AG10803 (cell line): ENCODE measurements around the gene EVPL.
A peak's percentile ranks its signal among the peaks of the same experiment; 100 is the strongest.

Experiments
- DNase-seq: peaks from one replicate; pipeline ENCODE4 v3.0.0; 2010; ENCODE audit warnings: low read depth
- H3K4me3 ChIP-seq: 2 replicates; pipeline ENCODE4 v1.5.1; 2011; ENCODE audit warnings: mild to moderate bottlenecking, low read length, control low read depth
- TF ChIP-seq, protein P1 (sequence below): conservative IDR thresholded peaks from 2 replicates; pipeline ENCODE4 v1.5.1; 2011; ENCODE audit warnings: mild to moderate bottlenecking, low read length, control low read depth, inconsistent platforms

Gene EVPL

DNA sequence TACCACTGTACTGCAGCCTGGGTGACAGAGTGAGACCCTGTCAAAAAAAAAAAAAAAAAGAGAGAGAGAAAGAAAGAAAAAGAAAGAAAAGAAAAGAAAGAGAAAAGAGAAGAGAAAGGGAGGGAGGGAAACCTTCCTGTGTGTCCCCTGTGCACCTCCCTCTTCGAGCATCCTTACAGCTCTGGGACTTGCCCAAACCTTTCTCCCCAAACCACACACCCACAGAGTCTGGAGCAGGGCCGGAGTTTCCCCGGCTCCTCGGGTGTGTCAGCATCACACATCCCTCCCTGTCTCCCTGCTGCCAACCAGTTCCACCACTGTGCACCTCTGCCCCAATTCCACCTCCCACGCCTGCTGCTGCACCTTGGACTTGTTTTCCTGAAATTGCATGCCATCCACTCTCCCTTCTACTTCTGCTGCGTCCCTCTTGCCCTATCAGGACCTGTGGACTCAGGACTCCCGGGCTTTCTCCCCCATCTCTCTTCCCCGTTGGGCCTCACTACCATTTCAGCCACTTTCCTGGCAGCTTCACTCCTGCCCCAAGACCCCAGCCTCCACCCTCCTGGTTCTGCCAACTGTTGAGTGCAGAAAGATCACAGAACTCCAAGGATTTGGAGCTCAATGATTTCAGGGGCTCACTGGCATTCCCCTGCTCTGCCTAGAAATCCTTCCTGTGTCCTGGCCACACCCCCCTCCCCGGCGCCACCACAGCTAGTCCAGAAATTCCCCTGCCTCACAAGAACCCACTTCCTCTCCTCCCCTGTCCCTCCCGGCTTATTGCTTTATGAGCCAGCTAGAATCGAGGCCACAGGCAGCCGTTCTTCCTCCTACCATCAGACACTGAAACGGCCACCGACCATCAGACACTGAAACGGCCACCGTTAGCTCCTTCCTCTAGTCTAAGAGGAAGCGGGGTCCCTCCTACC, 30.2 kb downstream of the EVPL start:
- TF ChIP-seq, protein P1, sequence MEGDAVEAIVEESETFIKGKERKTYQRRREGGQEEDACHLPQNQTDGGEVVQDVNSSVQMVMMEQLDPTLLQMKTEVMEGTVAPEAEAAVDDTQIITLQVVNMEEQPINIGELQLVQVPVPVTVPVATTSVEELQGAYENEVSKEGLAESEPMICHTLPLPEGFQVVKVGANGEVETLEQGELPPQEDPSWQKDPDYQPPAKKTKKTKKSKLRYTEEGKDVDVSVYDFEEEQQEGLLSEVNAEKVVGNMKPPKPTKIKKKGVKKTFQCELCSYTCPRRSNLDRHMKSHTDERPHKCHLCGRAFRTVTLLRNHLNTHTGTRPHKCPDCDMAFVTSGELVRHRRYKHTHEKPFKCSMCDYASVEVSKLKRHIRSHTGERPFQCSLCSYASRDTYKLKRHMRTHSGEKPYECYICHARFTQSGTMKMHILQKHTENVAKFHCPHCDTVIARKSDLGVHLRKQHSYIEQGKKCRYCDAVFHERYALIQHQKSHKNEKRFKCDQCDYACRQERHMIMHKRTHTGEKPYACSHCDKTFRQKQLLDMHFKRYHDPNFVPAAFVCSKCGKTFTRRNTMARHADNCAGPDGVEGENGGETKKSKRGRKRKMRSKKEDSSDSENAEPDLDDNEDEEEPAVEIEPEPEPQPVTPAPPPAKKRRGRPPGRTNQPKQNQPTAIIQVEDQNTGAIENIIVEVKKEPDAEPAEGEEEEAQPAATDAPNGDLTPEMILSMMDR: no peak
- H3K4me3 ChIP-seq: no peak overlapping the region
- peak; percentile 63 for DNase-seq

DNA sequence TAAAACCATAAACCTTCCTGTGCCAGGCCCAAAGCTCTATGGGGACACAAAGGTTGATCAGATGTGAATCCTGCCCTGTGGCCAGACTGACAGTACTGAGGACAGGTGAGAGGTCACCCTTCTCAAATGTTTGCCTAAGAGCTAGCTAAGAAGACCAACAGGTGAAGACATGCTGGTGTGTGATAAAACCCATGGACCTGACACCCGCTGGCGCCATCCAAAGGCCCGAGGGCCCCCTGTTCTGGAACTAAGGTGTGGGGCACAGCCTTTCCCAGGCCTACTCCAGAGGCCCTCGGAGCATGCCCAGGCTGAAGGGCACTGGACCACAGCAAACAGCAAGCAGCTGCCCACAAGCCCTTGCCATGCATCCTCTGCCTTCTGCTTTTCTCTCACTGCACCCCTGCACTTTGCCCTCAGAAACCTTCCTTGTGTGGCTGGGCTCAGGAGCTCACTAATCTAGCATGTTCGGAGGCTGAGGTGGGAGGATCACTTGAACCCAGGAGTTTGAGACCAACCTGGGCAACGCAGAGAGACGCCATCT, 31.7 kb downstream of the EVPL start:
- TF ChIP-seq, protein P1: no peak
- no peak overlapping the region for H3K4me3 ChIP-seq

DNA sequence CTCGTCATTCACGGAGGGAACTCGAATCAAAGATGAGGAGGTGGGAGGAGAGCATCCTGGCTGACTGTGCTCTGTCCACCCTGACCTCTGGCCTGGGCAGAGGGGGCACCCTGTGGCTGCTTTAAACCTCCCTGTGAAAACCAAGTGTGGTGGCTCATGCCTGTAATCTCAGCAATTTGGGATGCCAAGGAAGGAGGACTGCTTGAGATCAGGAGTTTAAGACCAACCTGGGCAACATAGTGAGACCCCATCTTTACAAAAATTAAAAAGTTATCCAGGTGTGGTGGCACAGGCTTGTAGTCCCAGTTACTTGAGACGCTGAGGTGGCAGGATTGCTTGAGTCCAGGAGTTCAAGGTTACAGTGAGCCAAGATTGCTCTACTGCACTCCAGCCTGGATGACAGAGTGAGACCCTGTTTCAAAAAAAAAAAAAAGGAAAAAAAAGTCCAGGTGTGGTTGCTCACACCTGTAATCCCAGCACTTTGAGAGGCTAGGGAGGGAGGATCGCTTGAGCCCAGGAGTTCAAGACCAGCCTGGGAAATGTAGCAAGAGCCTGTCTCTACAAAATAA, 32.2 kb downstream of the EVPL start:
- H3K4me3 ChIP-seq: no peak overlapping the region
- TF ChIP-seq, protein P1: no peak
- DNase-seq: no peak

More for the DNA sequence above, 31.7 kb downstream of the EVPL start:
- no peak for DNase-seq

DNA sequence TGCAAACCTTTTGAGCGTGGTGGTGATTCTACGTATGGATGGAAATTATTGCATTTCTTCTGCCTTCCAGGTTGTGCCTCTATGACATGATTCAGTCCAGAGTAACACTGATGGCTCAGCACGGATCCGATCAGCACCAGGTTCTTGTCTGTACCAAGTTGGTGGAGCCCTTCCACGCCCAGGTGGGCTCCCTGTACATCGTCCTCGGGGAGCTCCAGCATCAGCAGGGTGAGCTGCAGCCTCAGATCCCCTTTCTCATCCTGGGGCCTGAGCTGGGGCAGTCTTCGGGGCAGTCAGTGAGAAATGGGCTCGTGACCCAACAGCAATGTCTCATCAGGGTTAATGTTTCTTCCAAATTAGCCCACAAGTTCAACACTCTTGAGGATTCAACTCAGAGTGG, 35.7 kb downstream of the EVPL start:
- TF ChIP-seq, protein P1: no peak
- H3K4me3 ChIP-seq: no peak overlapping the region
- no peak for DNase-seq

DNA sequence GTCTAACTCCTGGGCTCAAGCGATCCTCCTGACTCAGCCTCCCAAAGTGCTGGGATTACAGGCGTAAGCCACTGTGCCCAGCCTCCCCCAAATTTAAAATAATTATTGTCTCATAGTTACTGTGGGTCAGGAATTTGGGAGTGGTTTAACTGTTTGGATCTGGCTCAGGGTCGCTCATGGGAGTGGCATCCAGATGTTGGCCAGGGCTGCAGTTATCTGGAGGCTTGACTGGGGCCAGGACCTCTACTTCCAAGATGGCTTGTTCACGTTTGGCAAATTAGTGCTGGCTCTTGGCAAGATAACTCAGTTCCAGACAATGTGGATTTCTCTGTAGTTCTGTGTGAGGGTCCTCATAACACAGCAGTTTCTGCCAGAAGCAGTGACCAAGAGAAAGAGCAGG, 40.1 kb downstream of the EVPL start:
- TF ChIP-seq, protein P1: no peak
- DNase-seq: no peak
- no peak overlapping the region for H3K4me3 ChIP-seq

DNA sequence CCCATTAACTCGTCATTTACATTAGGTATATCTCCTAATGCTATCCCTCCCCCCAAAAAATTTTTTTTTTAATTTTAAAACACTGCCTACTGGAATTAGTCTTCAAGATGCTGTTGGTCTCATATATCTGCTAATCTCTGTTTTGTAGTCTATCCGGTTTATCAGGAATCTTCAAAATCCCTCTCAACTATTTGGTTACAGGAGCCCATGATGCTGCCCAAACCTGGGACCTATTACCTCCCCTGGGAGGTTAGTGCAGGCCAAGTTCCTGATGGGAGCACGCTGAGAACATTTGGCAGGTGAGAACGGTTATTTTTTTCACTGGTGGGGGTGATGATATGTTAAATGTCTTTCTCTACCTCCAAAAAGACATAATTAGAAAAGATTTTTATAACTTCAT, 41.1 kb downstream of the EVPL start:
- H3K4me3 ChIP-seq: no peak overlapping the region
- TF ChIP-seq, protein P1: no peak
- no peak for DNase-seq
